NCI-H2196 (cell line): ENCODE data around the gene COX19.
"Not testable (repeated sequence)": the region's sequence is repeated elsewhere in the genome, so short reads cannot be mapped to it uniquely, and the experiment has no call there.

Experiments used
- DNase-seq: peaks from one replicate; lab custom pipeline; 2025; ENCODE audit not compliant: unreplicated experiment; lab: John Stamatoyannopoulos, UW

Gene COX19

DNA sequence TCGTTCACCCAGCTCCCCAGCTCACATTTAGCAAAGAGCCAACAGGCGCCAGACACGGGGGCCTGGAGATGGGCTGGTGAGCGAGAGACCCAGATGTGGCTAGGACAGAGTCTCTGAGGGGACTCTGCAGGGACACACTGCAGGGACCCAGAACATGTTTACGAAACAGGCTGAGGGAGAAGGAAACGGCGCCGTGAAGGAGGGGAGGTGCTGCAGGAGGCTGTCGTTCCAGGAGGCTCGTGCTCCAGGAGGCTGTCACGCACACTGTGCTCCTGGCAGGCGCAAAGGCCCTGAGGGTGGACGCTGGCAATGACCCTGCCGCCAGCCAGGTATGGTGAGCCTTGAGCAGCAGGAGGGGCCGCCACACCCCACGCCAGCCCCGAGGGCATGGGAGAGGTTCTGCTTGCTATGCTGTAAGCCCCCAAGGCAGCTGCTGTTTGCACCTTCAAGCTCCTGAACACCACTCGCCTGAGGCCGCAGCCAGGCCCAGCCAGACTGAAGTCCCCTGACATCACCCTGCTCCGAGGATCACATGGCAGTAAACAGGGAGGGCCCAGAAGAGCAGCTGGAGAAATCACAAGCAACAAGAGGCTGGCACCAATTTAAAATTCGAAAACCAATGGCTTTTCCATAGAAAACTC lies 48.2 kb downstream of the COX19 start:
- no peak for DNase-seq

- DNase-seq = no peak
Measured at GRCh38 chr7:926061-927030, 49.0 kb downstream of the COX19 start.

GRCh38 chr7:925601-926000 lies 49.7 kb downstream of the COX19 start:
- DNase-seq = no peak

DNA sequence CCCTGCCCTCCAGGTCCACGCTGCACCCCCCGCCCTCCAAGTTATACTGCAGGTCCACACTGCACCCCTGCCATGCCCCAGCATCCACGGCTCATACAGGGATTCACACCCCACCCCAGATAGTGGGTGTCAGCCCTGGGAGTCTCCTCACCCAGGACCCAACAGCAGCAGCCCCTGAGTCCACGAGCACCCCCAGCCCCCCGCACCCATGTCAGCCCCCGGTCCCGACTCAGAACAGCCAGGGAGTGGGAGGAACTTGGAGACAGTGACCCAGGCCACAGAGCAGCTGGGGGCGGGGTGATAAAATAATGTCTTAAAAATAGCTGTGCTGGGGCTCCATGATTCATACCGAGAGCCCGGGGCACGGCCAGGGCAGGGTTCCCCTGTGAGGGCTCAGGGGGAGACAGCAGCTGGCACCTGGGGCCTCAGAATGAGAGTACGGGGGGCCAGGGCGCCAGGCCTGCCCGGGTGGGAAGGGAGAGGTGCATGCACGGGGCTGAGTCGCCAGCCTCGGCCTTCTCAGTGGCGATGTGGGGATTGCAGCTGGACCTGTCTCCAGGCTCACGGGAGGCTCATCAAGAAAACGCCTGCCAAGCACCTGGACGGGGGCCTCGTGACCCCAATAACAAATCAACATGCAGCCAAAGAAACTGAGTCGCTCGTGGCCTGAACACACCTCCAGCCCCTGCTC lies 50.7 kb downstream of the COX19 start:
- no peak for DNase-seq

GRCh38 chr7:924042-924441 lies 51.3 kb downstream of the COX19 start:
- not testable (repeated sequence) for DNase-seq

GRCh38 chr7:923108-924041 lies 52.0 kb downstream of the COX19 start:
- no peak for DNase-seq

DNA sequence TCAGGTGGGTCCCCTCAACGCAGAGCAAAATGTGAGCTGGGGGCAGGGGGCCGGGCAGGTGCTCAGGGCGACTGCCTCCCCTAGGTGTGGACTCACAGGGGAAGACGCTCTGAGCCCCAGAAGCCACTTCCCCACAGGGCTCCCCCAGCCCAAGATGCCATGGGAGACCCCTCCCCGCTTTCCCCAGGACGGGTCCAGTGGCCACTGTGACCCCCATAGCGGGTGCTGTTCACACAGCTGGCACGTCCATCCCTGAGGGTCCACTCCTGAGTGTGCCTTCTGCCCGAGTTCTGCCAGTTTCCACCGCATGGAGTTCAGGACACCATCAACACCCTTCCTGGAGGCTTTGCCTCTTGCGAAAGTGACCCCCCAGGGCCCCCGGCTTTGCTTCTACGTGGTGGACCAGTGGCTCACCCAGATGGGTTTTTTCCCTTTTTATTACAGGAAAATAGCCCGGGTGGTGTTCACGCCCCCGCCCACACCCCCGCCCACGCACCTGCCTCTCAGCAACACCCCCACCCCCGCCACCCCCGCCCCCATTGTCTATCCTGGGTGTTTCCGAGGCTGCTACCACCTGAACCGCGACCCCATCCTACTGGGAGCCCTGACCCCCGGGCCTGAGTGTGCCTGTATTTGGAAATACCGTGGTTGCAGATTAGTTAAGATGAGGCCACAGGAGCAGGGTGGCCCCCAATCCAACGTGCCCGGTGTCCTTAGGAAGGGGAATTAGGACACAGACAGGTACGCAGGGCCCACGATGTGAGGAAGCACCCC lies 52.8 kb downstream of the COX19 start:
- DNase-seq = no peak

DNA sequence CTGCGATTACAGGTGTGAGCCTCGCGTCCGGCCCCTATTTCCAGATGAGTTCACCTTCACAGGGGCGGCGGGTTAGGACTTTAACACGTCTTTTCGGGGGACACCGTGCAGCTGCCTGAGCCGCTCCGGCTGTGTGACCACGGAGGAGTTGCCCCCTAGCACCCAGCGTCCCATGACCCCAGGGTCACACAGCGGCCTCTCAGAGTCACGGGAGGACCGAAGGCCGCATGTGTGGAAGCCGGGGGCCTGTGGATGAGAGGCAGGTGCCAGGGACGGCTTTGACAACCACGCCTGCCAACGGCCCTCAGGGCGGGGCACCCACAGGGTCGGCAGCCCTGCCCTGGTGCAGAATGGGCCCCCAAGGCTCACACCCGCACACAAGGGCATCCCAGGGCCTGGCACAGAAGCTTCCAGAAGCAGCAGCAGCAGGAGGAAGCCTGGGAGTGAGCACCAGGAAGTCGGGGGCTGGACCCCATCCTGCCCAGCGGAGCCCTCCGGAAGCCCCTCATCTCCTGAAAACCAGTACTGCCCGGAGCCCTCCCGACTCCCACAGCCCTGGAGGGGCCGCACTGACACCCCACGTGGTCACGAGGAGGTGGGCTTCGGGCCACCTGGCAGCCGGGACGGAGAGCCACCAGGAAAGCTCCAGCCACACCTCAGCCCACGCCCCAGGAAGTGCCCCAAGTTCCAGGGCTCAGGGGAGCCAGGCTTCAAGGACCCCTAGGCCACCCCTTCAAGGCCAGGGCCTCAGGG lies 53.6 kb downstream of the COX19 start:
- no peak for DNase-seq

DNA sequence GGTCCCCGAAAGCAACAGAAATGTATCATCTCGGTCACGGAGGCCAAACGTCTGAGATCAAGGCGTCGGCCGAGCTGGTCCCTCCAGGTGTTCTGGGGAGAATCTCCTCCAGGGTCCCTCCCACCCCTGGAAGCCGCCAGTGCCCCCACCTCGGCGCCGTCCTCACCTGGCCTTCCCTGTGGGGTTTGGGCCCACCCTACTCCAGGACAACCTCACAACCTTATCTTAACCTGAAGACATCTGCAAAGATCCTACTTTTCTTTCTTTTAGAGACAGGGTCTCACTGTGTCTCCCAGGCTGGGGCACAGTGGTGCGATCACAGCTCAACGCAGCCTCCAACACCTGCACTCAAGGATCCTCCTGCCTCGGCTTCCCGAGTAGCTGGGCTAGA lies 54.3 kb downstream of the COX19 start:
- DNase-seq = no peak

DNA sequence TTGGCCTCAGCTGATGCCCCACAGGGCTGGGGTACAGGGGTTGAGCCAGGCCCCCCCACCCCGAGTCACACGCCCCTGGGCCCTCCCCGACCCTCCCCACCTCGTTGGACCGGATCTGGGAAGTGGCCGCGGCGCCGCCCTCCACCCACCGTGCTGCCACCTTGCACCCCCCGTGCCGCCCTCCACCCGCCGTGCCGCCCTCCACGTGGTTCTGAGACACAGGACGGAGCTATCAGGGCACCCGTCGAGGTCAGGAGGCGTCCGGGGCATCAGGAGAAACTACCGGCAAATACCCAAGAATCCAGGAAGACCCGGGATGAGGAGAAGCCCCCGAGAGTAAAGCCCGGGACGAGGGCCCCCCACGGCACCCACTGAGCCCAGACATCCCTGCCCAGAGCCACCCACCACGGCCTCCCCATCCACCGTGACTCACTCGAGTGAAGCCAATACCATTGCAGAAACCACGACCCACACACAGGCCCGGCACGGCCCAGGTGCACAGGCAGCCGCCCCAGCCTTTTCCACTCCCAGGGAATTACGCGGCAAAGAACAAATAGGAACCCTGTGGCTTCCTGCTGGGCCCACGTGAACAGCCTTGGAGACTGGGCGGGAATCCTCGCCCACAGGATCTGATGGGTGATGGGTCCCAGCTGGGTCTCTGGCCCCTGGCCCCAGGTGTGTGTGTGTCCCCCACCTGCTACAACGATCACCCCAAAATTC lies 54.8 kb downstream of the COX19 start:
- no peak for DNase-seq

- DNase-seq = no peak
Measured at GRCh38 chr7:919924-920341, 55.4 kb downstream of the COX19 start.

DNA sequence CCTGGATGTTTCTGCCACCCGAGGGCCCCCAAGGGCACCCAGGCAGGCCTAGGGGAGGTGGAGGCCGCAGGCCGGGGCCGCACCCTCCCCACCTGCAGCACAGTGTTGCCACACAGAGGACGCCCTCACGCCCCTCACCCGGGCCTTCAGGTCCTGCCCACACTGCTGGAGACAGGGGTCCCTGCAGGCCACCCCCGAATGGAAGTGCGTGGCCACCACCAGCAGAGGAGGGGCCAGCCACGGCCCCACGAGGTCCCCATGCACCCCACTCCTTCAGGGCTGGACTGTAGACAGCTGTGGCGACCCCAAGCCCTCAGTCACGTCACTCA lies 56.3 kb downstream of the COX19 start:
- no peak for DNase-seq

DNA sequence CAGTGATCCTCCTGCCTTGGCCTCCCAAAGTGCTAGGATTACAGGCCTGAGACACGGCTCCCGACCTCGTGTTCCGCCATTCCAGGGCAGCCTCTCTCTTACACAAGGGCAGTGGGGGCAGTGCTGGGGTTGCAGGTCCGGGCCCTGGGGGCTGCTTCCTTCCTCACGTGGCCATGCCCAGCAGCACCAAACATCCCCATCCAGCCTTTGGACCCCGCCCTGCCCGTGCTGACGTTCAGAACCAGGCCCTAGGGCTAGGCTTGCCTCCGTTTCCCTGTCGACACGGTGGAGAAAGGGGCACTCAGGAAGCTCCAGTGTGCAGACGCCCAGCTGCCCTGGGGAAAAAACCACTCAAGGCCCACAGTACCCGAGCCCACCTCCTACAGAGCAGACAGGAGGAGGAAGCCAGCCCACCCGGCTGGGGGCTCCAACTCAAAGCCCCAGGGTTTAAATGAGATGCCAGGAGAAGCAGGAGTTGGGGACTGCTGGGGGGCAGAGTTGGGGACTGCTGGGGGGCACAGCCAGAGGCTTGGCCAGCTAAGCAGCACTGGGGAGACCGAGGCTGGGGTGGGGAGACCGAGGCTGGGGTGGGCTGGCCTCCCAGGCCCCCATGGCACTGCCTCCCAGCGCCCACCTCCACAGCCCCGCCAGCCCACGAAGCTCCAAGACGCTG lies 56.8 kb downstream of the COX19 start:
- no peak for DNase-seq

DNA sequence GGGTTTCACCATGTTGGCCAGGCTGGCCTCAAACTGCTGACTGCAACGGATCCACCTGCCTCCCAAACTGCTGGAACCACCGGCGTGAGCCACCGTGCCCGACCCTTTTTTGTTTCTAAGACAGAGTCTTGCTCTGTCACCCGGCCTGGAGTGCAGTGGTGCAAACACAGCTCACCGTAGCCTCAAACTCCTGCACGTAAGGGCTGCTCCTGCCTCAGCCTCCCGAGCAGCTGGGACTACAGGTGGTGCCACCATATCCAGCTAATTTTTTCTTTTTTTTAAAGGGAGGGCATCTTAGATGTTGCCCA lies 57.3 kb downstream of the COX19 start:
- DNase-seq = no peak

GRCh38 chr7:917255-918117 lies 57.9 kb downstream of the COX19 start:
- no peak for DNase-seq

DNA sequence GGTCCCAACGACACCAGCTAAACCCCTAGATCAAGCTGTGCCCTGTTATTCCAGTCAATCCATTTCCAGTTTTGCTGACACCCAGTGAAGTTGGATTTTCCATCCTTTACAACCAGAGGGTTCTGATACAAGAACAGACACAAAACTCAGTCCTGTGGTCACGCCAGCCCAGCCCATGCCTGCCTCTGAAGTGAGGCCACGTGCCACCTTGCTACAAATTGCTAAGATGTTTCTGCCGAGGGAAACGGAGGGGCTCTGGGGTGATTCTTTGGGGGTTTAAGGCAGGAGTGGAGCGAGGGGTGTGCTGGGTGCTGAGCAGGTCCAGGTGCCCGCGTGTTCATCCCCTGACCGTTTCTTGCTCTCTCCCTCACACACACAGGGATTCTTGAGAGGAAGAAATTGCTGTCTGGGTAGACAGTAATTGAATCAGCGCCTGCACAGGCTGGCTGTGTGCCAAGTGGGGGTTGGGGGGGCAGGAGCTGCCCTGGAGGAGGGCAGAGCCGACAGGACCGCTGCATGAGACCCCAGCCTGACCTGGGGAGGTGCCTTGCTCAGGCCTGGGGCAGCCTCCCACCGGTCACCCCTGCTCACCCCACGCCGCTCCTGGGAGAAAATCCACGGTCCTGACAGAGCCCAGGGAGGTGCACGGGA lies 58.9 kb downstream of the COX19 start:
- peak; percentile 29 for DNase-seq
